Gastroesophageal sphincter (tissue), 4 donors: Measurements from ENCODE around the gene CFAP68. TPM values are rescaled to one million over a fixed set of nuclear protein-coding genes. Genes with fewer than 3 reads are reported as not detected.
"Not testable (repeated sequence)": the region's sequence is repeated elsewhere in the genome, so short reads cannot be mapped to it uniquely, and the experiment has no call there.

ENCODE experiments used
- ATAC-seq: fragments of 150-250 bp; one replicate; pipeline ENCODE4 v1.9.1; 2016; ENCODE audit warnings: mild to moderate bottlenecking, moderate library complexity
- H3K27ac ChIP-seq, 4 donors: fragments of 200-600 bp; sonication (generic) in 3 of 4; 1 replicate in 3 of 4; 2 replicates in 1 of 4; pipeline ENCODE4 v1.5.1; 2016 to 2019
- H3K27me3 ChIP-seq: fragments of 200-600 bp; sonication (generic); one replicate; pipeline ENCODE4 v1.5.1; 2019
- H3K36me3 ChIP-seq, 2 donors: fragments of 200-600 bp; sonication (generic); one replicate each; pipeline ENCODE4 v1.5.1; 2019; ENCODE audit warnings: control low read depth in 1 of 2
- H3K4me1 ChIP-seq, 3 donors: fragments of 200-600 bp; sonication (generic); 1 replicate in 2 of 3; 2 replicates in 1 of 3; pipeline ENCODE4 v1.5.1; 2016 to 2019; ENCODE audit warnings: control low read depth in 2 of 3
- H3K4me3 ChIP-seq, 2 donors: fragments of 200-600 bp; sonication (generic); one replicate each; pipeline ENCODE4 v1.5.1; 2019; ENCODE audit warnings: mild to moderate bottlenecking in 1 of 2, moderate library complexity in 1 of 2
- H3K9me3 ChIP-seq, 3 donors: fragments of 200-600 bp; sonication (generic); one replicate each; pipeline ENCODE4 v1.5.1; 2017 to 2019; ENCODE audit warnings: control low read depth in 2 of 3
- EP300 ChIP-seq: sonication (generic); formaldehyde crosslinking; IDR thresholded peaks from one replicate; pipeline ENCODE4 v1.6.1; 2017; ENCODE audit warnings: antibody characterized with exemption, mild to moderate bottlenecking
- POLR2A ChIP-seq, 2 donors: fragments of 450-650 bp; IDR thresholded peaks; one replicate each; pipeline ENCODE4 v1.6.1; 2017; ENCODE audit warnings: antibody characterized with exemption in 2 of 2, mild to moderate bottlenecking in 2 of 2, moderate library complexity in 1 of 2
- POLR2AphosphoS5 ChIP-seq: sonication (generic); formaldehyde crosslinking; IDR thresholded peaks from one replicate; pipeline ENCODE4 v1.6.1; 2017; ENCODE audit warnings: antibody characterized with exemption
- WGBS, 2 donors: methylation state at CpG; one replicate each; pipeline ENCODE4 v1.1.5; 2018; ENCODE audit warnings: low coverage in 1 of 2; 5-methylcytosine and 5-hydroxymethylcytosine counted together
- total RNA-seq, 4 donors: library from RNA; depleted of rRNA; stranded (reverse); fragments of >200 nt; gene quantifications; one replicate each; pipeline ENCODE4 v1.1.0, GENCODE V29; 2016
- TF ChIP-seq, protein P1 (sequence below), 4 experiments: fragments of 200-600 bp in 2 of 4; fragments of 450-650 bp in 2 of 4; sonication (generic) in 1 of 4; IDR thresholded peaks; one replicate each; pipeline ENCODE4 v1.5.1; 2017 to 2019; ENCODE audit warnings: antibody characterized with exemption in 4 of 4, mild to moderate bottlenecking in 2 of 4, moderate library complexity in 2 of 4

CFAP68 gene
- total RNA-seq, 4 donors from 2014 or later = 11.7 to 19.3 (median 17.5) TPM

DNA sequence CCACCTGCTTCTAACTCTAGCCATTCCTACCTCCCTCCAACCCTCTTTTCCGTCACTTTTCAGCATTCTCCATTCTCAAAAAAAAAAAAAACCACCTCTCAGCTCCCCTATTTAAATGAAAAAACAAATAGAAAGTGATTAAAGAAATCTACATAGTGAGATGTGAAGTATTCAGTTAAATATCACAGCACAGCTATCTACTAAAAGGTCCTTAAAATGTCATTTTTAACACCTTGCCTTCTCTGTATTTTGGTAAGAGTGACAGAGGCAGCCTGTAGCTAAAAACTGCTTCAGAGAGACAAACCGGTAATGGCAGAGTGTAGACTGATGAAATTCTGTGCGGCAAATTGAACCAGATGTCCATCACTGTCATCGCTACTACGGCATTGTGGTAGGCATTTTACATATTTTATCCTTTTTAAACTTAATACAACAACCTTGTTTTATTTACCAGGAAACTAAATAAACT, 7.6 kb upstream of the CFAP68 start:
- Histone ChIP-seq H3K27ac (peak overlapping the region; percentile 45 to 91 (median 90)), H3K9me3 (no peaks in the 10 kb centered on the region), H3K4me1 (peaks cover 0 to 31% (median 2%) of the 10 kb centered on the region in 3 donors), H3K4me3 (peak overlapping the region; percentile 75 to 90), H3K27me3 (no peaks in the 10 kb centered on the region), H3K36me3 (peaks cover 0 to 31% of the 10 kb centered on the region in 2 donors)
- 45 to 54% methylated on average over 5 of the region's 5 CpGs for WGBS, 2 donors
- no peak for ATAC-seq
- TF ChIP-seq EP300 = no peak
- TF ChIP-seq, protein P1, sequence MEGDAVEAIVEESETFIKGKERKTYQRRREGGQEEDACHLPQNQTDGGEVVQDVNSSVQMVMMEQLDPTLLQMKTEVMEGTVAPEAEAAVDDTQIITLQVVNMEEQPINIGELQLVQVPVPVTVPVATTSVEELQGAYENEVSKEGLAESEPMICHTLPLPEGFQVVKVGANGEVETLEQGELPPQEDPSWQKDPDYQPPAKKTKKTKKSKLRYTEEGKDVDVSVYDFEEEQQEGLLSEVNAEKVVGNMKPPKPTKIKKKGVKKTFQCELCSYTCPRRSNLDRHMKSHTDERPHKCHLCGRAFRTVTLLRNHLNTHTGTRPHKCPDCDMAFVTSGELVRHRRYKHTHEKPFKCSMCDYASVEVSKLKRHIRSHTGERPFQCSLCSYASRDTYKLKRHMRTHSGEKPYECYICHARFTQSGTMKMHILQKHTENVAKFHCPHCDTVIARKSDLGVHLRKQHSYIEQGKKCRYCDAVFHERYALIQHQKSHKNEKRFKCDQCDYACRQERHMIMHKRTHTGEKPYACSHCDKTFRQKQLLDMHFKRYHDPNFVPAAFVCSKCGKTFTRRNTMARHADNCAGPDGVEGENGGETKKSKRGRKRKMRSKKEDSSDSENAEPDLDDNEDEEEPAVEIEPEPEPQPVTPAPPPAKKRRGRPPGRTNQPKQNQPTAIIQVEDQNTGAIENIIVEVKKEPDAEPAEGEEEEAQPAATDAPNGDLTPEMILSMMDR (IDR thresholded peaks at IDR 0.05) = no peak
- no peak for TF ChIP-seq POLR2AphosphoS5
- no peak for TF ChIP-seq POLR2A (IDR thresholded peaks at IDR 0.05)

DNA sequence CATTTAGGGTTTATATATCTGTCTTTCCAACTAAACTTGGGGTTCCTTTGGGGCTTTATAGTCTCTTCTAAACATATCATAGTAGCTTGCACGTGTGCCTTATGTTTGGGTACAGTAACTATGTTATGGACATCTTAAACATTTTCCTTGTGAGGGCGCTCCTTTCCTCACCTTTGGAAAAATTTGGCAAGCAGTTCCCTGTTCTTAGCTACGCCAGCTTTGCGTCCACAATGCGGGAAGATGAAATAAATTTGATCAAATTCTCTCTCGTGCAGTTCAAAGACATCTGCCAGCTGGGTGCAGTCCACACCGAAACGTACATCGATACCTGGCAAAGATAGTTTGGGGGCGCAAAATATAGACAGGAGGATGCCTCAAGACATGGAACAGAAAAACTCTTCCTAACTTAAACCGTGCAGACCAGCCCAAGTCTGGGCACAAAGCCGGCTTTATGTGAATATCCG, 924 bp upstream of the CFAP68 start:
- WGBS, 2 donors = 0 to 2% methylated on average over 10 to 11 of the region's 13 CpGs
- H3K4me1 ChIP-seq = peaks cover 0 to 24% (median 5%) of the 10 kb centered on the region in 3 donors
- no peaks in the 10 kb centered on the region for H3K27me3 ChIP-seq
- peaks cover 0 to 15% of the 10 kb centered on the region in 2 donors for H3K36me3 ChIP-seq
- no peaks in the 10 kb centered on the region for H3K9me3 ChIP-seq
- no peak for ATAC-seq
- TF ChIP-seq POLR2AphosphoS5 = no peak
- TF ChIP-seq EP300 = no peak
- TF ChIP-seq POLR2A (IDR thresholded peaks at IDR 0.05) = no peak
- TF ChIP-seq, protein P1 (IDR thresholded peaks at IDR 0.05) = no peak
- H3K4me3 ChIP-seq = peak overlapping the region; percentile 55 to 65
- H3K27ac ChIP-seq = peak overlapping the region; percentile 90 to 96 (median 92)

DNA sequence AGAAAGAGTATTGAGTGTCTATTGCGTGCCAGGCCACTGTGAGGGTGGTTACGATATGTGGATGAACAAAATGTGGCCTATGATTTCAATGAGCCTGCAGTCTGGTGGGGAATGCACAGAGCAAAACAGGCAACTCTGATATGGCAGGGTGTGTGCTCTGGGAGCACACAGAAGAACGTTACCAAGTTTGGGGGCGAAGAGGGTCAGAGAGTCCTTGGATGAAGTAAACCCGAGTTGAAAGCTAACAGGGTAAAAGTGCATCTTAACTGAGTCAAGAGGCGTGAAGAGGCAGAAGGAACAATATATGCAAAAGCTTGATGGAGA, 258 bp downstream of the CFAP68 start:
- no peaks in the 10 kb centered on the region for H3K27me3 ChIP-seq
- ATAC-seq = no peak
- H3K27ac ChIP-seq = peak overlapping the region; percentile 90 to 96 (median 92)
- no peaks in the 10 kb centered on the region for H3K9me3 ChIP-seq
- TF ChIP-seq, protein P1 (IDR thresholded peaks at IDR 0.05) = no peak
- TF ChIP-seq POLR2AphosphoS5 (no peak), POLR2A (IDR thresholded peaks at IDR 0.05) (no peak), EP300 (no peak)
- H3K4me1 ChIP-seq = peaks cover 0 to 24% (median 5%) of the 10 kb centered on the region in 3 donors
- 7 to 37% methylated on average over 2 to 6 of the region's 6 CpGs for WGBS, 2 donors
- peak overlapping the region; percentile 55 to 65 for H3K4me3 ChIP-seq
- H3K36me3 ChIP-seq = peaks cover 0 to 25% of the 10 kb centered on the region in 2 donors

DNA sequence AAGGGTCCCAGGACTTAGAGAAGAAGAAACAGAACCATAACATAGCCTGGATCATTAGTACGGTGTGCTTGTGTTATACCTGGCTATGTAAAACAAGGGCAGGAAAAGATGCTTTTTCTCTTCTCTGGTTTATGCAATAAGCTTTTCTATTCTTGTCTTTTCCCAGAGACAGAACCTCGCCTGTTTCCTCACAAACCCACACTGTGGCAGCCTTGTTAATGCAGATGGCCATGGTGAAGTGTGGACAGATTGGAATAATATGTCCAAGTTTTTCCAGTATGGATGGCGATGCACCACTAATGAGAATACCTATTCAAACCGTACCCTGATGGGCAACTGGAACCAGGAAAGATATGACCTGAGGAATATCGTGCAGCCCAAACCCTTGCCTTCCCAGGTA, 2.9 kb downstream of the CFAP68 start:
- H3K27ac ChIP-seq = no peak overlapping the region
- TF ChIP-seq POLR2AphosphoS5 (no peak), EP300 (no peak), POLR2A (IDR thresholded peaks at IDR 0.05) (no peak)
- TF ChIP-seq, protein P1 (IDR thresholded peaks at IDR 0.05) = no peak
- 80% methylated on average over 2 to 3 of the region's 5 CpGs for WGBS, 2 donors
- peaks cover 0 to 24% (median 5%) of the 10 kb centered on the region in 3 donors for H3K4me1 ChIP-seq
- H3K27me3 ChIP-seq = no peaks in the 10 kb centered on the region
- ATAC-seq = no peak
- no peaks in the 10 kb centered on the region for H3K9me3 ChIP-seq
- no peak overlapping the region for H3K4me3 ChIP-seq
- peaks cover 0 to 17% of the 10 kb centered on the region in 2 donors for H3K36me3 ChIP-seq

DNA sequence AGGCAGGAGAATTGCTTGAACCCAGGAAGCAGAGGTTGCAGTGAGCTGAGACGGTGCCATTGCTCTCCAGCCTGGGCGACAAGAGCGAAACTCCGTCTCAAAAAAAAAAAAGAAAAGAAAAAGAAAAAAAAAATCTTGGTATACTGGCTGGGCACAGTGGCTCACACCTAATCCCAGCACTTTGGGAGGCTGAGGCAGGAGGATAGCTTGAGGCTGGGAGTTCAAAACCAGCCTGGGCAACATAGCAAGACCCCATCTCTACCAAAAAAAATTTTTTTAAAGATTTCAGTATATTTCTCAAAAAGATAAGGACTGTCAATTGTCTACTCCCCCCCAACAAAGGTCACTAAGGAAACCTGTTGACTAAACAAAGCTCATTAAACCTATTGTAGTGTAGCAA, 5.7 kb downstream of the CFAP68 start:
- H3K4me1 ChIP-seq, ATAC-seq, H3K4me3 ChIP-seq, H3K27ac ChIP-seq, H3K9me3 ChIP-seq, H3K27me3 ChIP-seq: not testable (repeated sequence)
- peaks cover 0 to 17% of the 10 kb centered on the region in 2 donors for H3K36me3 ChIP-seq
- 100% methylated on average over 2 of the region's 4 CpGs; no CpG with 5 or more reads in 1 of the 2 donors for WGBS, 2 donors
